ENCODE measurements around the gene XRCC3.

The XRCC3 gene

DNA sequence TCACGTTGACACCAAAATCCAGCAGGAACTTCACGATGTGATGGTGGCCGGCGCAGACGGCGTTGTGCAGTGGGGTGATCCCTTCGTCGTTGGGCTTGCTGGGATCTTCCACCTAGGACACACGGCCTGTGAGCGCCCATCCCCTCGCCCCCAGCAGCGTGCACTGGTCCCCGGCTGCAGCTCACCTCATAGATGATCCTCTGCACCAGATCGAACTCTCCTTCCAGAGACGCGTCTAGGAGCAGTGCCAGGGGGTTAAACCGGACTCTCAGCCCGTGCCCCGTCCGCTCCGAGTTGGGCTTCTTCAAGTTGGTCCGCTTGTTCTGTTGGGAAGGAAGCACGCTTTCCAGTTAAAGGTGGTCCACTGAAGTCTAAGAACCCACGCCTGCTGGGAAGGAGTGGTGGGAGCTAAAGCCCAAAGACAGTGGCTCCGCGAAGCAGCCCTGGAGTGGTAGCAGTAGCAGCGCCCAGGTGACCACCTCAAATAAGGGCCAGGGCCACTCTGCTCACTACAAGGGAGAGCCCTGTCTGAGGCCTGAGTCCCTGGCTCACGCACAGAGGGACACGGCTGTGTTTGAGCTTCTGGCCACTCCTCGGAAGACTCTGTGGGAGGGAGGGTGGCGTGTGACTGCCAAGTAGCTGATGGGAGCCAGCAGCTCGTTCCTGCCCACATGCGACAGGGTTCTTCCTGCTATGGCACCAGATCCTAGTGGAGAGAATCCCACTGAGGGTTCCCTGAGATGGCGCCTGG lies 23.6 kb upstream of the XRCC3 start:
- DNase-seq (ENCODE audit: low read depth) = no peak

DNA sequence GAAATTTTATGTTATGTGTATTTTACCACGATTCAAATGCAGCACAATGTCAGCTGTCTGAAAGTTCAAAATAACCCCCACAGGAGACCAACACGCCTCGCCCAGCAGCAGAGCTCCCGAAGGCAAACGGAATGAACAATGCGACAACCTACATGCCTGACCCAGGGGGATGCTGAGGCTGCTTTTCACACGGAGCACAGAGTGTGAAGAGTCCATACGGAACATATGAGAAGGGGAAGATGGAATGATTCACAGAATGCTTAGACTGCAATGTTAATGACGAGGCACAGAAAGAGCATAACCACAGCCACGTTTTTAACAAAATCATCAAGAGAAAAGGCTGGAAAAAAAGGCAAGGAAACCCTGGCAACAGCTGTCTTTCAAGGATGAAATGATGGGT lies 22.9 kb upstream of the XRCC3 start:
- DNase-seq (ENCODE audit: low read depth) = no peak

DNA sequence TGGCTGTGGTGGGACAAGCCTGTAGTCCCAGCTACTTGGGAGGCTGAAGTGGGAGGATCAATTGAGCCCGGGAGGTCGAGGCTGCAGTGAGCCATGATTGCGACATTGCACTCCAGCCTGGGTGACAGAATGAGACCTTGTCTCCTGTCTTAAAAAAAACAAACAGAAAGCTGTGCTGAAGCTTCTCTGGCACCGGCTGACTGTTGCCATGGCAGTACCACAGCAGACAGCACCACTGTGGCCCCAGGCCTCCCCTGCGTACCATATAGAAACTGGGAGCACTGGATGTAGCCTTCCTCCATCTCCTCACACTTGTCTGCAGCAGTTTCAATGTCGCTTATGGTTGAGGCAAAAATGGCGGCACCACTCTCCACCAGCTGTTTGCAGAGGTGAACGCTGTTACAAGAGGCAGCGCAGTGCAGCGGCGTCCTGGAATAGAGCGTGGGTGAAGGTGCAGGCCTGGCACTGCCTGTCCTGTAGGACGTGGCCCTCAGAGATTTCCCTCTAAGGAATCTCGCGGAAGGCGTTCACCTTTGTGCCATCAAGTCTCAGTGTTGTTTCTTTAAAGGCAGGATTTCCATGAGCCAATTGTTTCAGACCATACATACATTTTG lies 22.3 kb upstream of the XRCC3 start:
- no peak for DNase-seq (ENCODE audit: low read depth)

- no peak for DNase-seq (ENCODE audit: low read depth)
Measured at GRCh38 chr14:103736546-103737431, 21.5 kb upstream of the XRCC3 start.

DNA sequence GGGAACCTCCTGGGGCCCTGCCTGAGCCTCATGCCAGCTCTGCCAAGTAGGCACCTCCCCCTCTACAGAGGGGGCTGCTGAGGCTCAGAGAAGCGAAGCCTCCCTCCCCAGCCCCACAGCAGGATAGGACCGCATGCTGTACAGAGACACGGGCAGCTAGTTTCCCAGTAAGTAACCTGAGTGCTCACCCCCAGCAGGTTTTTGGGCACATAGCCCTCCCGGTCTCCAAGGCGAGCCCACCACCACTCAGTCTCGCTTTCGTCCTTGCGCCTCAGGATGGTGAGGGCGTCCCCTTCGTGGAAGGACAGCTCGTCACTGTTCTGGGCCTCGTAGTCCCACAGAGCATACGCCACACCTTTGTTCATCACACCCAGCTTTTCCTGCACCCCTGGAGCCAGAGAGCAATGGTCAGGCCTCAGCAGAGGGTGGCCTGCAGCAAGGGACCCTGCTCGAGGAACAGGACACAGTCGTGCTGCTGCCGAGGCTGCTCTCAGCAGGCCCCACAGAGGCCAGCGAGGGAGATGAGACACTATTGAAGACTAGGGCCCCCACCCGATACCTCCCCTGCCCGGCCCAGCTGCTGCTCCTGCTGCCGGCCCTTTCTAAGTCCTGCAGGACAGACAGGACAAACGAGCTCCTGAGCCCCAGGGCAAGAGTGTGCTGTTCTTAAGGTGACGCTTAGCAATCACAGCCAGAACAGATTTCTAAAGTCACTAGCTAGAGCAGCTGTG lies 20.7 kb upstream of the XRCC3 start:
- no peak for DNase-seq (ENCODE audit: low read depth)

GRCh38 chr14:103735439-103735814 lies 20.2 kb upstream of the XRCC3 start:
- no peak for DNase-seq (ENCODE audit: low read depth)

- no peak for DNase-seq (ENCODE audit: low read depth)
Measured at GRCh38 chr14:103735022-103735421, 19.8 kb upstream of the XRCC3 start.

DNA sequence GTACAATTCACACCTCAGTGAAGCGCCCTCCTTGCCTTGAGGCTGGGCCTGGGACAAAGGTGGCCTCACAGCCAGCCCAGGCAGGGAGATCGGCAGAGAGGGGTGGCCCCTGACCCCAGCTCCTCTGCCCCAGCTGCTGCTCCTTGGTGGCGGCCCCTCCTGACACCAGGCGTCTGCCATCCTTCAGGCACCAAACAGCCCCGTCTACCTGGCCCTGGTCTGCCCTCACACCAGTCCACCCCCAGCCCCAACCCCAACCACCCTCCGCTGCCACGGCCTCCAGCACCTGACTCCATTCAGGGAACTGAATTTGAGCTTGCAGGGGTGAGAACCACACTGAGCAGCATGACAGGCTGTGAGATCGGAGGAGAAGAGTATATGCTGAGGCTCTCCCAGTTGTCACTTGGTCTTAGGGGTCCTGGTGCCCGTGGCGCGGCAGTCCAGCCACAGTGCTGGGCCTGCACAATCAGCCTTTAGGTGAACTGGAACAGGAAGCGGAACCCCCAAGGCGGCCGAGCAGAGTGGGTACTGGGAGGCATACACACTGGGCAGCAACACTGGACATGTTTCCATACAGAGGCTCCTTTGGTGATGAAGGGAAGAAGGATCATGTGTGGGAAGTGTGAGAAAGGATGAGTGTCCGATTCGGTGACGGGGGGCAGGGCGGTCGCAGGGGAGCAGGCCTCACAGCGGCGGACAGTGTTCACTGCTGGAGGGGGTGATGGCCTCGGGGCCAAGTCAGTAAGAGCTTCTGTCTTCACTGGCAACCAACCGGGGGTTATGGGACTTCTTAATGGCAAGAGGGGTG lies 19.0 kb upstream of the XRCC3 start:
- no peak for DNase-seq (ENCODE audit: low read depth)

DNA sequence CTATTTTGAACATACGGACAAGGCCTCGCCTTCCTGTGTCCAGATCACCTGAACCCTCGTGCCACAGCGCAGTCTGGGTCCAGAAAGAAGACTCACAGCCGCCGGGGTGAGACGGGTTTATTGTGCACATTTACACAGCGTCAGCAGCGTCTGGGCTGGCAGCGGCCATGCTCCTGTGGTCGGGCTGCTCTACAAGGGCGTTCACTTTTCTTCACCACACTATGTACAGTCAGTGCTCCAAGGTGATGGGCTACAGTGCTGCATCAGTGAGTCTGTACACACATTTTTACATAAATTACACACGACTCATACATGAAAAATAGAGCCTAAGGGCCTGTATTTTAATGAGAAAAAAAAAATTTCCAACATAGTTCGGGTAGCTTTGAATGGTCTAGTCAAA lies 18.4 kb upstream of the XRCC3 start:
- DNase-seq (ENCODE audit: low read depth) = no peak

- no peak for DNase-seq (ENCODE audit: low read depth)
Measured at GRCh38 chr14:103732868-103733620, 17.8 kb upstream of the XRCC3 start.

GRCh38 chr14:103731916-103732867 lies 16.9 kb upstream of the XRCC3 start:
- no peak for DNase-seq (ENCODE audit: low read depth)

DNA sequence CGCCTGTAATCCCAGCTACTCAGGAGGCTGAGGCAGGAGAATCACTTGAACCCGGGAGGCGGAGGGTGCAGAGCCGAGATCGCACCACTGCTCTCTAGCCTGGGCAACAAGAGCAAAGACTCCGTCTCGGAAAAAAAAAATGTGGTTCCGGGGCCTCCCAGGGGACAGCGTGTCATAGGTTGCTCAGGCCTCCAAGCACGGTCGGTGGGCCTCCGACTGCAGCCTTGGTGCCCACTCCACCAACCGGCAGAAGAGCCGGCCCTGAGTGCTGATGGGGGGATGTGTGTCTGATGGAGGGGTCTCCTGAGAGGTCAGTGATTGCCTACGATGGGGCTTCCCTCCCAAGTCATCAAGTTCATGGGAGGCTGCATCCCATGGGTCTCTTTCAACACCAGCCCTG lies 16.2 kb upstream of the XRCC3 start:
- DNase-seq (ENCODE audit: low read depth) = no peak

DNA sequence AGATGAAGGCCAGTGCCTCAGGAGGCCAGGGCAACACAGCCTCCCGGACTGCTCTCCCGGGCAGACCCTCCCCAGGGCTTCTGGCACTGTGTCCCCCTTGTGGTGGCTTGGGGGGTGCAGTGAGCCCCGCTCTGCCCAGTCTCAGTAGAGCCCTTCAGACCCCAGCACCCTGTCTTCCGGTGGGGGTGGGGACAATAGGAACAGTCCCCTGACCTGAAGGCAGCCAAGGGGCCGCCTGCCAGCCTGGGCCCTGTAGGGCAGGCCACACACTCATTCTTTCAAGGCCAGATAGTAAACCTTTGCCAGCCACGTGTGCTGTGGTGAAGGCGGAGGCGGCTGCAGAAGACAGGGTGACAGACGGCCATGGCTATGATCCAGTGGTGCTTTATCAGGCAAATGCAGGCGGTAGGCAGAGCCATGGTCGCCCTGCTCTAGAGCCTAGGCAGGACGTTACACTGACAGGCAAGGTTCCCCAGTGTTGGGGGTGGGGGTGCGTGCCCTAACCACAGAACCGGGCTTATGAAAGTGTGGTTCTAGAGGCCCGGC lies 15.3 kb upstream of the XRCC3 start:
- DNase-seq (ENCODE audit: low read depth) = no peak

DNA sequence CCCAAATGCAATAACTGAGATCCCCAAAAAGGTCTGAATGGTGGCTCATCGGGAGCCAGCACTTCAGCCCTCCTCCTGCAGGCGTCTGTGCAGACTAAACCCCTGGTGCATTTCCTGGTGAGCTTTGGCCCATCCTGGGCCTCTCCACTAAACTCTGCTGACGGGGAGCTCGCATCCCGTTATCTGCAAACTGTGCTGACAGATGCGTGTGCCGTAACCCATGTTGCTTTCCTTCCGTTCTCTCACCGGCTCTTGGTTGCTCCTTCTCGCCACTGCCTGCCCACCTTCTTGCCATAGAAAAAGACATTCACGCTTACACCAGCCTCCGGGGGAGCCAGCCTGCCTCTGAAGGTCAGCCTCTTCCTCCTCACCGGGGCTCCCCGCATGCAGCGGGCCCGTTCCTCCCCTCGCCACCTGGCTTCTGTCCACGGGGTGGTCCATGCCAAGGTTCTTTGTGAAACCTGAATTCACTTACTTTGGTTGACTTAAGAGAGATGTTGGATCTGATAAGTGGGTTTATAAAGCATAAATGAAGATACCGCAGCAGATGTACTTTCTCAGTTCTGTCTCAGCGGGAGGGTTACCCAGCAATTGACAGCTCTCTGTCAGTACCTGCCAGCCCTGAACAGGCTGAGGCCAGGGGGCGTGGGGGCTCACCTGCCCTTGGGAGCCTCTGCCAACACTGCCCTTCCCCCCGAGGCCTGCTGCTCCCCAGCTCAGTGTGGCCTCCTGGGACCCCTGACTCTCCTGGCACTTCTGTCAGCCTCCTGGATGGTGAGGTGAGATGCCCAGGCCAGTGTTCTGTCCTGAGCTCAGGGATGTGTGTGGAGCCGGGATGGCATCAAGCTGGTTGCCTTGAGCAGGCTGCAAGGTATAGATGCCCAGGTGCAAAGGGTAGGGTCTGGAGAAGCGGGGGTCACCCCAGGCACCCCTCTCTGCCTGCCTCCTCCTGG lies 14.5 kb upstream of the XRCC3 start:
- DNase-seq (ENCODE audit: low read depth) = no peak

DNA sequence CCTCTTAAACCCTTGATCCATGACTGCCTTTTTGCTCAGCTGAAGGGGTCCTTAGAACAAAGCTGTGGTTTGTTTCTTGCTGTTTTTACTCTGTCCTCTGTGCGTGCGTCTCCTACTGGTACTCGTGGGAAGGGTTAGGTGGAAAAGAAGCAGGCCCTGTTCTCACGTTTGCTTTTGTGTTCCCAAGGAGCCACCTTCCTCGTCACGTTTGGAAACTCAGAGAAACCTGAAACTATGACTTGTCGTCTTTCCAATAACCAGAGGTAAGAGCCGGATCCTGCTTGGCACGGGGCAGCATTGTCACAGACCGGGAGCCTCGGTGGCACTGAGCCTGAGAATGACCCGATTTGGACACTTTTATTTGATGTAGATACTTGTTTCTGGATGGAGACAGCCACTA lies 13.5 kb upstream of the XRCC3 start:
- no peak for DNase-seq (ENCODE audit: low read depth)

GRCh38 chr14:103728141-103728540 lies 12.9 kb upstream of the XRCC3 start:
- DNase-seq (ENCODE audit: low read depth) = no peak

- DNase-seq (ENCODE audit: low read depth) = no peak
Measured at GRCh38 chr14:103727313-103727980, 12.2 kb upstream of the XRCC3 start.

GRCh38 chr14:103726474-103726873 lies 11.2 kb upstream of the XRCC3 start:
- no peak for DNase-seq (ENCODE audit: low read depth)

Data from stimulated activated CD8-positive, alpha-beta memory T cell treated with anti-CD3 and anti-CD28 coated beads, Interleukin-12 subunit alpha, Interleukin-12 subunit beta, amount 100 ng/mL, for 4 hours (primary cell).